DND-41 (cell line): ENCODE data around the gene KLRF1.

Experiments used
- ATAC-seq: fragments of 200-7000 bp; cut with Tn5 transposase; 3 replicates; pipeline ENCODE4 v1.9.1; 2021; ENCODE audit warnings: low read depth; ENCODE audit not compliant: insufficient read depth
- DNase-seq: peaks from one replicate; pipeline ENCODE4 v3.0.0-alpha.2; 2020
- H2AFZ ChIP-seq: 2 replicates; pipeline ENCODE4 v1.6.0; 2012; ENCODE audit warnings: low read depth, low read length
- H3K27ac ChIP-seq: 2 replicates; pipeline ENCODE4 v1.5.1; 2012; ENCODE audit warnings: low read length, inconsistent platforms
- H3K27me3 ChIP-seq: fragments of 200-600 bp; sonication (generic); 2 replicates; pipeline ENCODE4 v1.6.0; 2012; ENCODE audit warnings: low read length, mild to moderate bottlenecking, inconsistent platforms; ENCODE audit not compliant: insufficient read depth, poor library complexity
- H3K36me3 ChIP-seq: 2 replicates; pipeline ENCODE4 v1.5.1; 2012; ENCODE audit warnings: low read length, inconsistent platforms; ENCODE audit not compliant: insufficient read depth
- H3K4me1 ChIP-seq: 2 replicates; pipeline ENCODE4 v1.5.1; 2012; ENCODE audit warnings: mild to moderate bottlenecking, low read length; ENCODE audit not compliant: insufficient read depth
- H3K4me2 ChIP-seq: 2 replicates; pipeline ENCODE4 v1.6.0; 2012; ENCODE audit warnings: mild to moderate bottlenecking, moderate library complexity, low read length, inconsistent platforms; ENCODE audit not compliant: insufficient read depth
- H3K4me3 ChIP-seq, 2 experiments: fragments of 200-600 bp in 1 of 2; shearing (Covaris generic) in 1 of 2; 2 replicates each; pipeline ENCODE4 v1.5.1; 2012 to 2016; ENCODE audit warnings: inconsistent platforms in 2 of 2, low read length in 2 of 2, mild to moderate bottlenecking in 2 of 2, low read depth in 1 of 2, moderate library complexity in 1 of 2
- H3K79me2 ChIP-seq: 2 replicates; pipeline ENCODE4 v1.6.0; 2012; ENCODE audit warnings: low read length, inconsistent platforms; ENCODE audit not compliant: insufficient read depth
- H3K9ac ChIP-seq: 2 replicates; pipeline ENCODE4 v1.6.0; 2012; ENCODE audit warnings: low read depth, mild to moderate bottlenecking, inconsistent platforms, low read length, moderate library complexity
- H3K9me3 ChIP-seq: 2 replicates; pipeline ENCODE4 v1.5.1; 2012; ENCODE audit warnings: low read length, moderate library complexity, mild to moderate bottlenecking, inconsistent platforms; ENCODE audit not compliant: insufficient read depth, severe bottlenecking
- H4K20me1 ChIP-seq: 2 replicates; pipeline ENCODE4 v1.6.0; 2012; ENCODE audit warnings: low read length; ENCODE audit not compliant: insufficient read depth
- EZH2 ChIP-seq: IDR thresholded peaks from 3 replicates; pipeline ENCODE4 v1.6.1; 2012; ENCODE audit warnings: borderline replicate concordance, low read depth, mild to moderate bottlenecking, moderate library complexity, low read length, inconsistent platforms; ENCODE audit not compliant: severe bottlenecking
- TF ChIP-seq, protein P1 (sequence below): IDR thresholded peaks from 2 replicates; pipeline ENCODE4 v1.5.1; 2012; ENCODE audit warnings: borderline replicate concordance, low read length, moderate library complexity, mild to moderate bottlenecking; ENCODE audit not compliant: poor library complexity, severe bottlenecking; ENCODE audit errors: extremely low read depth

The KLRF1 gene

DNA sequence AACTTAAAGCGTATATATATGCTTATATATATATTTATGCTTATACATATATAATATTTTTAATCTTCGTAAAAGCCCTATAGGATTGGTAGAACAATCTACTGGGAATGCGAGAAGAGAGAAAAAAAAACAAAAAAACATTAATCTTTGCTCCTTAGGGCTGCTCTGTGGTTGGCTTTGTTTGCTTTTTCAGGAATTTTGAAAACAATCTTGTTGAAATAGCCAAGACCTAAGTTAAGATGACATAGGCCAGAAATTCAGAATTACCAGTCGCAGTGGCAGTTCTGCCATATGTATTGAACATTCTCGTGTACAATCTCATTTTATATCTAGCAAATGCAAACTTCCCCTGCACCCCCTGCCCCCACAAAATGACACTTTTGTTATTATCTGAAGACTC lies 54.7 kb downstream of the KLRF1 start:
- Histone ChIP-seq H2AFZ (no peak overlapping the region), H4K20me1 (no peaks in the 10 kb centered on the region), H3K4me2 (no peak overlapping the region), H3K27ac (no peak overlapping the region), H3K4me1 (peaks cover 14% of the 10 kb centered on the region), H3K79me2 (no peaks in the 10 kb centered on the region), H3K9me3 (no peaks in the 10 kb centered on the region), H3K36me3 (no peaks in the 10 kb centered on the region), H3K27me3 (no peaks in the 10 kb centered on the region), H3K9ac (no peak overlapping the region), H3K4me3 (no peak overlapping the region)
- DNase-seq (no peak), ATAC-seq (no peak)
- TF ChIP-seq EZH2, result no peak
- TF ChIP-seq, protein P1, sequence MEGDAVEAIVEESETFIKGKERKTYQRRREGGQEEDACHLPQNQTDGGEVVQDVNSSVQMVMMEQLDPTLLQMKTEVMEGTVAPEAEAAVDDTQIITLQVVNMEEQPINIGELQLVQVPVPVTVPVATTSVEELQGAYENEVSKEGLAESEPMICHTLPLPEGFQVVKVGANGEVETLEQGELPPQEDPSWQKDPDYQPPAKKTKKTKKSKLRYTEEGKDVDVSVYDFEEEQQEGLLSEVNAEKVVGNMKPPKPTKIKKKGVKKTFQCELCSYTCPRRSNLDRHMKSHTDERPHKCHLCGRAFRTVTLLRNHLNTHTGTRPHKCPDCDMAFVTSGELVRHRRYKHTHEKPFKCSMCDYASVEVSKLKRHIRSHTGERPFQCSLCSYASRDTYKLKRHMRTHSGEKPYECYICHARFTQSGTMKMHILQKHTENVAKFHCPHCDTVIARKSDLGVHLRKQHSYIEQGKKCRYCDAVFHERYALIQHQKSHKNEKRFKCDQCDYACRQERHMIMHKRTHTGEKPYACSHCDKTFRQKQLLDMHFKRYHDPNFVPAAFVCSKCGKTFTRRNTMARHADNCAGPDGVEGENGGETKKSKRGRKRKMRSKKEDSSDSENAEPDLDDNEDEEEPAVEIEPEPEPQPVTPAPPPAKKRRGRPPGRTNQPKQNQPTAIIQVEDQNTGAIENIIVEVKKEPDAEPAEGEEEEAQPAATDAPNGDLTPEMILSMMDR, result no peak

DNA sequence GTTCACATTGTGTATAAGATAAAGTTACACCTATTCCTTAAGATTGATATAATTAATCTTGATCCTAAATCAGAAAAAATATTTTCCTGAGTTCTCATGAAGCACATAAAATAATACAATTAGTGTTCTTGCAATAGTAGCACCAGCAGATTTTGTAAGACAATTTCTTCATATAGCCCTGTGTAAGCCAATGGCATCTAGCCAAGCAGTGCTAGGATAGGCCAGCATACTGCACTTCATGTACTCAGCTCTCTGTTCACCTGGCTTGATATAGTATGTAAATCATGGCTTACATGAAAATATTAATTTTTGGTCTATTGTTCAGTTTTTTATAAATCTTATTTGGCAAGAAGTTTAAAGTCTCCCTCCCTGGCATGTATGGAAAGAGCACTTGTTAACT lies 55.9 kb downstream of the KLRF1 start:
- no peaks in the 10 kb centered on the region for H3K79me2 ChIP-seq
- H3K36me3 ChIP-seq, result no peaks in the 10 kb centered on the region
- H3K4me1 ChIP-seq, result peaks cover 14% of the 10 kb centered on the region
- DNase-seq, result no peak
- no peaks in the 10 kb centered on the region for H3K27me3 ChIP-seq
- H3K9ac ChIP-seq, result no peak overlapping the region
- H3K9me3 ChIP-seq, result no peaks in the 10 kb centered on the region
- ATAC-seq, result no peak
- no peak overlapping the region for H3K27ac ChIP-seq
- H2AFZ ChIP-seq, result no peak overlapping the region
- H3K4me2 ChIP-seq, result no peak overlapping the region
- H3K4me3 ChIP-seq, result no peak overlapping the region
- TF ChIP-seq, protein P1, result no peak
- TF ChIP-seq EZH2, result no peak
- no peaks in the 10 kb centered on the region for H4K20me1 ChIP-seq

DNA sequence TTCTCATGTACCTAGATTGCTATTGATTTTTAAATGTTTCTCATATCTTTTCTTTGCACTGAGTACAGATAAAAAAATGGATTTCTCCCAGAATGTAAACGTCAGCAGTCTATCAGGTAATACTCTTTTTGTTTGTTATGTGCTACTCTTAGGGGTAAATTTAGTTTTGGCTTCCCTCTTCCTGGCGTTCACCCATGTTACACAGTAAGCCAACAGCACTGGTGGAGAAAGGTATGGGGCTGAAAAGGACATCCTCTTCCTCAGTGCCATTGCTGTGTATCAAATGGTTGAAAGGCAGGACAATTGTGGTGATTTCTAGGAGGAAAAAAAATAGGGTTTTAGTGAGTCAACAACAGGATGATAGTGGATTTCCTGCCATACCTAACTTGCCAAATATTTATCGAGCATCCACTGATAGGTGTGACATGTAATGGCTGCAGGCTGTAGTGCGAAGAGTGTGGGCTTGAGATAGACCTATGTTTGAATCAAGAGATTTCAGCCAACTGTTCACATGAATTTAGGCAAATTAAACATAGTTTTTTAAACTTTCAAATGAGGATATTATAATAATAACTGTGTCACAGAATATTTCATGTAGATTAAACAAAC lies 61.5 kb downstream of the KLRF1 start:
- Histone ChIP-seq H3K36me3 (no peaks in the 10 kb centered on the region), H3K4me3 (no peak overlapping the region), H4K20me1 (no peaks in the 10 kb centered on the region), H3K79me2 (no peaks in the 10 kb centered on the region), H3K4me1 (no peaks in the 10 kb centered on the region), H3K4me2 (no peak overlapping the region), H3K27ac (no peak overlapping the region), H3K9ac (no peak overlapping the region), H3K9me3 (no peaks in the 10 kb centered on the region), H3K27me3 (no peaks in the 10 kb centered on the region), H2AFZ (no peak overlapping the region)
- no peak for ATAC-seq
- DNase-seq, result no peak
- TF ChIP-seq, protein P1, result no peak
- no peak for TF ChIP-seq EZH2
